Right lobe of liver (tissue), 4 donors: Measurements from ENCODE around the gene NPNT.

ENCODE experiments used
- CTCF ChIP-seq, 4 donors: fragments of 200-600 bp in 3 of 4; fragments of 450-650 bp in 1 of 4; IDR thresholded peaks; one replicate each; pipeline versions ENCODE4 v1.5.1 to v1.8.0; 2016 to 2022; ENCODE audit warnings: antibody characterized with exemption in 4 of 4, mild to moderate bottlenecking in 2 of 4
- POLR2A ChIP-seq: fragments of 450-650 bp; IDR thresholded peaks from one replicate; pipeline ENCODE4 v1.6.1; 2017; ENCODE audit warnings: antibody characterized with exemption, mild to moderate bottlenecking
- donor health status: DM: no; HTN: no; CAD: no.
- donor health status: DM: no; HTN: no; CAD: no.
- donor health status: DM: no; HTN: yes; CAD: no.

GRCh38 chr4:105858466-105859040 lies 36.7 kb upstream of the NPNT start:
- TF ChIP-seq CTCF (IDR thresholded peaks at IDR 0.05) (no peak), POLR2A (no peak)
